H9 (cell line): ENCODE results near the gene SNAI1. TPM values are rescaled to one million over a fixed set of nuclear protein-coding genes. Genes with fewer than 3 reads are reported as not detected.
"Not testable (repeated sequence)": the region's sequence is repeated elsewhere in the genome, so short reads cannot be mapped to it uniquely, and the experiment has no call there.

ENCODE experiments used
- DNase-seq: peaks from one replicate; pipeline ENCODE4 v3.0.0-alpha.2; 2017
- H2AFZ ChIP-seq: one replicate; pipeline ENCODE4 v1.6.1; 2013; ENCODE audit warnings: mild to moderate bottlenecking, low read length, control low read depth, moderate library complexity
- H2AK5ac ChIP-seq: 2 replicates; pipeline ENCODE4 v1.6.1; 2013; ENCODE audit warnings: low read length, control low read depth, mixed read lengths; ENCODE audit not compliant: insufficient read length
- H2BK120ac ChIP-seq: one replicate; pipeline ENCODE4 v1.6.1; 2013; ENCODE audit warnings: low read depth, mild to moderate bottlenecking, low read length, control low read depth, inconsistent platforms; ENCODE audit not compliant: poor library complexity, severe bottlenecking
- H2BK12ac ChIP-seq: 2 replicates; pipeline ENCODE4 v1.6.1; 2013; ENCODE audit warnings: low read length, control low read depth, mixed read lengths, low read depth; ENCODE audit not compliant: insufficient read length
- H2BK15ac ChIP-seq: 2 replicates; pipeline ENCODE4 v1.6.1; 2013; ENCODE audit warnings: low read depth, low read length, control low read depth
- H2BK20ac ChIP-seq: one replicate; pipeline ENCODE4 v1.6.1; 2013; ENCODE audit warnings: low read depth, mild to moderate bottlenecking, low read length, control low read depth, inconsistent platforms; ENCODE audit not compliant: poor library complexity, severe bottlenecking
- H2BK5ac ChIP-seq: 2 replicates; pipeline ENCODE4 v1.6.1; 2013; ENCODE audit warnings: low read length, control low read depth, mixed read lengths; ENCODE audit not compliant: insufficient read length
- H3K14ac ChIP-seq: 2 replicates; pipeline ENCODE4 v1.6.1; 2013; ENCODE audit warnings: low read length, control low read depth; ENCODE audit not compliant: insufficient read depth
- H3K18ac ChIP-seq: 2 replicates; pipeline ENCODE4 v1.6.1; 2013; ENCODE audit warnings: low read depth, mild to moderate bottlenecking, mixed read lengths, low read length, control low read depth; ENCODE audit not compliant: insufficient read length
- H3K23ac ChIP-seq: 2 replicates; pipeline ENCODE4 v1.6.1; 2013; ENCODE audit warnings: low read length, control low read depth, mixed read lengths, low read depth; ENCODE audit not compliant: insufficient read length
- H3K23me2 ChIP-seq: 2 replicates; pipeline ENCODE4 v1.6.1; 2013; ENCODE audit warnings: low read depth, mild to moderate bottlenecking, mixed read lengths, low read length, control low read depth; ENCODE audit not compliant: insufficient read length, poor library complexity, severe bottlenecking
- H3K27ac ChIP-seq: 2 replicates; pipeline ENCODE4 v1.5.1; 2013; ENCODE audit warnings: low read length, control low read depth, mixed read lengths, low read depth; ENCODE audit not compliant: insufficient read length
- H3K27me3 ChIP-seq: 2 replicates; pipeline ENCODE4 v1.6.1; 2013; ENCODE audit warnings: low read length, control low read depth, inconsistent platforms; ENCODE audit not compliant: insufficient read depth
- H3K4ac ChIP-seq: 2 replicates; pipeline ENCODE4 v1.6.1; 2013; ENCODE audit warnings: low read depth, mild to moderate bottlenecking, control low read depth, inconsistent platforms, low read length, moderate library complexity
- H3K4me1 ChIP-seq: 2 replicates; pipeline ENCODE4 v1.6.1; 2013; ENCODE audit warnings: low read length, control low read depth, inconsistent platforms; ENCODE audit not compliant: insufficient read depth
- H3K4me2 ChIP-seq: 2 replicates; pipeline ENCODE4 v1.6.1; 2013; ENCODE audit warnings: low read length, control low read depth, mixed read lengths; ENCODE audit not compliant: insufficient read length, insufficient read depth
- H3K56ac ChIP-seq: 2 replicates; pipeline ENCODE4 v1.6.1; 2013; ENCODE audit warnings: low read depth, mild to moderate bottlenecking, mixed read lengths, low read length, control low read depth; ENCODE audit not compliant: insufficient read length
- H3K79me1 ChIP-seq: 2 replicates; pipeline ENCODE4 v1.6.1; 2013; ENCODE audit warnings: low read depth, mild to moderate bottlenecking, moderate library complexity, low read length, control low read depth, inconsistent platforms; ENCODE audit not compliant: insufficient read depth, poor library complexity, severe bottlenecking
- H3K79me2 ChIP-seq: 2 replicates; pipeline ENCODE4 v1.6.1; 2013; ENCODE audit warnings: low read length, control low read depth, inconsistent platforms; ENCODE audit not compliant: insufficient read depth
- H3K9ac ChIP-seq: 2 replicates; pipeline ENCODE4 v1.6.1; 2013; ENCODE audit warnings: low read length, control low read depth, mixed read lengths; ENCODE audit not compliant: insufficient read length; ENCODE audit errors: extremely low read depth
- H3K9me3 ChIP-seq: one replicate; pipeline ENCODE4 v1.6.1; 2013; ENCODE audit warnings: low read depth, low read length, inconsistent platforms; ENCODE audit not compliant: control insufficient read depth
- H3T11ph ChIP-seq: one replicate; pipeline ENCODE4 v1.6.1; 2013; ENCODE audit warnings: mild to moderate bottlenecking, low read length, control low read depth, inconsistent platforms
- H4K20me1 ChIP-seq: one replicate; pipeline ENCODE4 v1.6.1; 2013; ENCODE audit not compliant: control insufficient read depth, insufficient read length, insufficient read depth
- H4K5ac ChIP-seq: 2 replicates; pipeline ENCODE4 v1.6.1; 2013; ENCODE audit warnings: low read depth, mild to moderate bottlenecking, mixed read lengths, low read length, control low read depth; ENCODE audit not compliant: insufficient read length
- H4K8ac ChIP-seq: replicated peaks from 2 replicates; pipeline ENCODE4 v1.6.1; 2013; ENCODE audit warnings: low read length, control low read depth, mixed read lengths, low read depth; ENCODE audit not compliant: insufficient read length
- H4K91ac ChIP-seq: 2 replicates; pipeline ENCODE4 v1.6.1; 2013; ENCODE audit warnings: low read depth, mild to moderate bottlenecking, moderate library complexity, mixed read lengths, low read length, control low read depth; ENCODE audit not compliant: insufficient read length
- H3K27ac Mint-ChIP-seq, 3 experiments: 2 replicates in 2 of 3; 3 replicates in 1 of 3; pipeline ENCODE4 v1.8.0; 2020 to 2021; ENCODE audit warnings: mixed read lengths in 3 of 3, mild to moderate bottlenecking in 1 of 3, moderate library complexity in 1 of 3
- H3K27me3 Mint-ChIP-seq: 2 replicates; pipeline ENCODE4 v1.8.0; 2021; ENCODE audit warnings: low read depth, mild to moderate bottlenecking, moderate library complexity, mixed read lengths
- H3K36me3 Mint-ChIP-seq, 3 experiments: 2 replicates in 2 of 3; 3 replicates in 1 of 3; pipeline ENCODE4 v1.8.0; 2020 to 2021; ENCODE audit warnings: low read depth in 3 of 3, mixed read lengths in 3 of 3; ENCODE audit not compliant: insufficient read depth in 1 of 3
- H3K4me1 Mint-ChIP-seq, 2 experiments: 2 replicates each; pipeline ENCODE4 v1.8.0; 2020; ENCODE audit warnings: mixed read lengths in 2 of 2
- H3K4me3 Mint-ChIP-seq, 2 experiments: 2 replicates in 1 of 2; 3 replicates in 1 of 2; pipeline ENCODE4 v1.8.0; 2020 to 2021; ENCODE audit warnings: mild to moderate bottlenecking in 2 of 2, mixed read lengths in 2 of 2, moderate library complexity in 1 of 2
- H3K9me3 Mint-ChIP-seq, 2 experiments: 2 replicates in 1 of 2; 3 replicates in 1 of 2; pipeline ENCODE4 v1.8.0; 2020; ENCODE audit warnings: mild to moderate bottlenecking in 2 of 2, mixed read lengths in 2 of 2, moderate library complexity in 1 of 2
- CTCF ChIP-seq: fragments of 200-600 bp; sonication (generic); conservative IDR thresholded peaks from 3 replicates; pipeline ENCODE4 v1.8.0; 2021; ENCODE audit warnings: antibody characterized with exemption, mild to moderate bottlenecking
- WGBS: extraction: QIAGEN DNeasy Blood & Tissue Kit; methylation state at CpG from one replicate; pipeline ENCODE4 v1.1.7; 2013; ENCODE audit warnings: missing lambda C conversion rate, low lambda C conversion rate, mixed read lengths; ENCODE audit not compliant: insufficient read length; ENCODE audit errors: extremely low coverage; 5-methylcytosine and 5-hydroxymethylcytosine counted together
- total RNA-seq: library from RNA; stranded (reverse); gene quantifications from 2 replicates; pipeline ENCODE4 v1.2.1, GENCODE V29; 2021

Gene SNAI1
- total RNA-seq, 1 experiment from 2014 or later: 7.0 TPM

- Histone ChIP-seq H3K4ac (no peak overlapping the region), H3K9ac (no peak overlapping the region), H3K56ac (no peak overlapping the region), H2AK5ac (no peak overlapping the region), H2BK5ac (no peak overlapping the region), H3K9me3 (no peaks in the 10 kb centered on the region), H3T11ph (no peak overlapping the region), H2AFZ (no peak overlapping the region), H3K18ac (no peak overlapping the region), H3K79me1 (no peaks in the 10 kb centered on the region), H3K4me1 (peaks cover 2% of the 10 kb centered on the region; the same call in 1 of the 2 replicates), H4K8ac (no peak overlapping the region), H3K27me3 (no peaks in the 10 kb centered on the region), H3K27ac (no peak overlapping the region), H2BK20ac (no peak overlapping the region), H4K20me1 (no peaks in the 10 kb centered on the region), H3K23me2 (no peaks in the 10 kb centered on the region), H2BK12ac (no peak overlapping the region), H4K5ac (no peak overlapping the region), H3K23ac (no peak overlapping the region), H3K14ac (no peak overlapping the region), H4K91ac (no peak overlapping the region), H3K79me2 (no peaks in the 10 kb centered on the region), H2BK15ac (no peak overlapping the region), H2BK120ac (no peak overlapping the region), H3K4me2 (no peak overlapping the region)
- Mint-ChIP-seq H3K4me1 (peaks cover 11 to 28% of the 10 kb centered on the region in 2 experiments), H3K36me3 (no peaks in the 10 kb centered on the region), H3K27me3 (no peaks in the 10 kb centered on the region; the same call in none of the 2 replicates), H3K4me3 (no peak overlapping the region), H3K27ac (no peak overlapping the region), H3K9me3 (no peaks in the 10 kb centered on the region)
- DNase-seq: no peak
- TF ChIP-seq CTCF: no peak
- no CpG with 5 or more reads among the region's 3 CpGs for WGBS
Measured at GRCh38 chr20:49995586-49995985, 12.8 kb downstream of the SNAI1 start.

- H3K18ac ChIP-seq, H3K9me3 Mint-ChIP-seq, H3K27me3 ChIP-seq, H3T11ph ChIP-seq, H3K27me3 Mint-ChIP-seq, H3K27ac Mint-ChIP-seq, H3K23ac ChIP-seq, H3K23me2 ChIP-seq, H2BK120ac ChIP-seq, H4K91ac ChIP-seq, H3K4ac ChIP-seq, H3K4me3 Mint-ChIP-seq, H3K9me3 ChIP-seq, H2AK5ac ChIP-seq, H3K79me1 ChIP-seq, H3K14ac ChIP-seq, H2BK12ac ChIP-seq, H2BK20ac ChIP-seq, H3K79me2 ChIP-seq, DNase-seq, H3K4me1 ChIP-seq, H2AFZ ChIP-seq, H3K27ac ChIP-seq, H4K20me1 ChIP-seq, H3K4me2 ChIP-seq, H3K56ac ChIP-seq, H3K36me3 Mint-ChIP-seq, H2BK15ac ChIP-seq, H3K4me1 Mint-ChIP-seq, H3K9ac ChIP-seq, H4K8ac ChIP-seq, H2BK5ac ChIP-seq, H4K5ac ChIP-seq: not testable (repeated sequence)
- no CpG with 5 or more reads among the region's 15 CpGs for WGBS
Measured at GRCh38 chr20:49998478-49999188, 15.9 kb downstream of the SNAI1 start.
